Lower lobe of right lung (tissue), 2 donors: ENCODE data around the gene SAP30. TPM values are rescaled to one million over a fixed set of nuclear protein-coding genes. Genes with fewer than 3 reads are reported as not detected.

ENCODE experiments used
- ATAC-seq, 2 donors: fragments of 200-7000 bp; cut with Tn5 transposase; one replicate each; pipeline ENCODE4 v1.9.1; 2020 to 2022; ENCODE audit warnings: mild to moderate bottlenecking in 2 of 2, moderate library complexity in 2 of 2
- DNase-seq: peaks from one replicate; pipeline ENCODE4 v3.0.0-alpha.2; 2020
- H3K27ac ChIP-seq: fragments of 200-600 bp; one replicate; pipeline ENCODE4 v1.8.0; 2022
- H3K27me3 ChIP-seq: fragments of 200-600 bp; one replicate; pipeline ENCODE4 v1.8.0; 2022; ENCODE audit warnings: low read depth
- H3K36me3 ChIP-seq: fragments of 200-600 bp; one replicate; pipeline ENCODE4 v1.8.0; 2022; ENCODE audit warnings: mild to moderate bottlenecking
- H3K4me1 ChIP-seq: fragments of 200-600 bp; one replicate; pipeline ENCODE4 v1.8.0; 2022
- H3K4me3 ChIP-seq: fragments of 200-600 bp; one replicate; pipeline ENCODE4 v1.8.0; 2022; ENCODE audit warnings: mild to moderate bottlenecking
- H3K9me3 ChIP-seq: fragments of 200-600 bp; one replicate; pipeline ENCODE4 v1.8.0; 2022
- intact Hi-C: fragments of 100-400 bp; cut with DNase I; formaldehyde crosslinking; loops from one replicate; pipeline ENCODE4 v1.11.0; 2022
- total RNA-seq: library from RNA; stranded (reverse); fragmentation: NEBNext Ultra II Directional; extraction: Animal tissue kit (Norgen Biotek cat#: 25700); gene quantifications from one replicate; pipeline ENCODE4 v1.2.1, GENCODE V29; 2021
- TF ChIP-seq, protein P1 (sequence below): fragments of 200-600 bp; IDR thresholded peaks from one replicate; pipeline ENCODE4 v1.8.0; 2022; ENCODE audit warnings: antibody characterized with exemption, mild to moderate bottlenecking
- donor health status: DM: no; HTN: yes; CAD: no; lungs with severe emphysema.

The SAP30 gene
- total RNA-seq, 1 donor from 2014 or later: 15.1 TPM

GRCh38 chr4:173381610-173382009 is 10.9 kb downstream of the SAP30 start:
- Histone ChIP-seq H3K4me1 (no peaks in the 10 kb centered on the region), H3K4me3 (no peak overlapping the region), H3K9me3 (no peaks in the 10 kb centered on the region), H3K27ac (no peak overlapping the region), H3K36me3 (no peaks in the 10 kb centered on the region), H3K27me3 (no peaks in the 10 kb centered on the region)
- DNase-seq (no peak), ATAC-seq (no peak)
- intact Hi-C loops: no loop called here
- TF ChIP-seq, protein P1, sequence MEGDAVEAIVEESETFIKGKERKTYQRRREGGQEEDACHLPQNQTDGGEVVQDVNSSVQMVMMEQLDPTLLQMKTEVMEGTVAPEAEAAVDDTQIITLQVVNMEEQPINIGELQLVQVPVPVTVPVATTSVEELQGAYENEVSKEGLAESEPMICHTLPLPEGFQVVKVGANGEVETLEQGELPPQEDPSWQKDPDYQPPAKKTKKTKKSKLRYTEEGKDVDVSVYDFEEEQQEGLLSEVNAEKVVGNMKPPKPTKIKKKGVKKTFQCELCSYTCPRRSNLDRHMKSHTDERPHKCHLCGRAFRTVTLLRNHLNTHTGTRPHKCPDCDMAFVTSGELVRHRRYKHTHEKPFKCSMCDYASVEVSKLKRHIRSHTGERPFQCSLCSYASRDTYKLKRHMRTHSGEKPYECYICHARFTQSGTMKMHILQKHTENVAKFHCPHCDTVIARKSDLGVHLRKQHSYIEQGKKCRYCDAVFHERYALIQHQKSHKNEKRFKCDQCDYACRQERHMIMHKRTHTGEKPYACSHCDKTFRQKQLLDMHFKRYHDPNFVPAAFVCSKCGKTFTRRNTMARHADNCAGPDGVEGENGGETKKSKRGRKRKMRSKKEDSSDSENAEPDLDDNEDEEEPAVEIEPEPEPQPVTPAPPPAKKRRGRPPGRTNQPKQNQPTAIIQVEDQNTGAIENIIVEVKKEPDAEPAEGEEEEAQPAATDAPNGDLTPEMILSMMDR: no peak

DNA sequence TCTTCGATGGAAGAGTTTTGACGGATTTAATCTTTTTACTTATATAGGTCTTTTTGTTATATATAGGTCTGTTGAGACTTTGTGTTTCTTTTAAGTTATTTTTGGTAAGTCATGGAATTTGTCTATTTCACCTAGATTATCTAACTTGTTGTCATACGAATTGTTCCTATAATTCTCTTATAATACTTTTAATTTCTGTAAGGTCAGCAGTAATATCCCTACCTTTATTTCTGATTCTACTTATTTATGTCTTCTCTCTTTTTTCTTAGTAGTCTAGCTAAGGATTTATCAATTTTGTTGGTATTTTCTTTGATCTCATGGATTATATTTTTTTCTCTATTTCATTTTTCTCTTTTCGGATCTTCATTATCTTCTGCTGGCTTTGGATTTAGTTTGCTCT is 11.6 kb downstream of the SAP30 start:
- no peak overlapping the region for H3K27ac ChIP-seq
- no peak for DNase-seq
- ATAC-seq: no peak
- no peaks in the 10 kb centered on the region for H3K27me3 ChIP-seq
- intact Hi-C loops: no loop called here
- no peak overlapping the region for H3K4me3 ChIP-seq
- H3K36me3 ChIP-seq: no peaks in the 10 kb centered on the region
- TF ChIP-seq, protein P1: no peak
- H3K9me3 ChIP-seq: no peaks in the 10 kb centered on the region
- no peaks in the 10 kb centered on the region for H3K4me1 ChIP-seq

- H3K4me1 ChIP-seq: no peaks in the 10 kb centered on the region
- H3K27me3 ChIP-seq: no peaks in the 10 kb centered on the region
- DNase-seq (no peak), ATAC-seq (no peak)
- TF ChIP-seq, protein P1: no peak
- intact Hi-C loops: no loop called here
- no peaks in the 10 kb centered on the region for H3K9me3 ChIP-seq
- no peaks in the 10 kb centered on the region for H3K36me3 ChIP-seq
- H3K4me3 ChIP-seq: no peak overlapping the region
- no peak overlapping the region for H3K27ac ChIP-seq
Observed at GRCh38 chr4:173386751-173387150, 16.0 kb downstream of the SAP30 start.

- H3K27me3 ChIP-seq: no peaks in the 10 kb centered on the region
- H3K36me3 ChIP-seq: no peaks in the 10 kb centered on the region
- no peak overlapping the region for H3K4me3 ChIP-seq
- ATAC-seq (no peak), DNase-seq (no peak)
- H3K27ac ChIP-seq: no peak overlapping the region
- no peaks in the 10 kb centered on the region for H3K9me3 ChIP-seq
- intact Hi-C loops: no loop called here
- H3K4me1 ChIP-seq: no peaks in the 10 kb centered on the region
- TF ChIP-seq, protein P1: no peak
Observed at GRCh38 chr4:173391701-173392100, 20.9 kb downstream of the SAP30 start.

- no peaks in the 10 kb centered on the region for H3K27me3 ChIP-seq
- no peaks in the 10 kb centered on the region for H3K36me3 ChIP-seq
- TF ChIP-seq, protein P1: no peak
- ATAC-seq (no peak), DNase-seq (no peak)
- H3K27ac ChIP-seq: no peak overlapping the region
- no peaks in the 10 kb centered on the region for H3K9me3 ChIP-seq
- no peaks in the 10 kb centered on the region for H3K4me1 ChIP-seq
- intact Hi-C loops: no loop called here
- no peak overlapping the region for H3K4me3 ChIP-seq
Observed at GRCh38 chr4:173397604-173398003, 26.9 kb downstream of the SAP30 start.

- no peaks in the 10 kb centered on the region for H3K36me3 ChIP-seq
- H3K27ac ChIP-seq: no peak overlapping the region
- no peaks in the 10 kb centered on the region for H3K4me1 ChIP-seq
- TF ChIP-seq, protein P1: no peak
- intact Hi-C loops: no loop called here
- no peak overlapping the region for H3K4me3 ChIP-seq
- DNase-seq (no peak), ATAC-seq (no peak)
- no peaks in the 10 kb centered on the region for H3K9me3 ChIP-seq
- no peaks in the 10 kb centered on the region for H3K27me3 ChIP-seq
Observed at GRCh38 chr4:173398220-173398619, 27.5 kb downstream of the SAP30 start.
